Osteocyte (in vitro differentiated cells): ENCODE data around the gene STUB1. TPM values are rescaled to one million over a fixed set of nuclear protein-coding genes. Genes with fewer than 3 reads are reported as not detected.
"Not testable (repeated sequence)": the region's sequence is repeated elsewhere in the genome, so short reads cannot be mapped to it uniquely, and the experiment has no call there.

Source experiments
- DNase-seq: peaks from one replicate; pipeline ENCODE4 v3.0.0; 2021; ENCODE audit warnings: mixed read lengths; ENCODE audit not compliant: unreplicated experiment; ENCODE audit errors: extremely low spot score
- H3K27ac Mint-ChIP-seq: one replicate; pipeline ENCODE4 v1.8.0; 2021; ENCODE audit warnings: mild to moderate bottlenecking, mixed read lengths; ENCODE audit not compliant: unreplicated experiment
- H3K27me3 Mint-ChIP-seq: one replicate; pipeline ENCODE4 v1.8.0; 2021; ENCODE audit warnings: mixed read lengths; ENCODE audit not compliant: unreplicated experiment
- H3K36me3 Mint-ChIP-seq: one replicate; pipeline ENCODE4 v1.8.0; 2021; ENCODE audit warnings: mixed read lengths; ENCODE audit not compliant: unreplicated experiment
- H3K4me1 Mint-ChIP-seq: one replicate; pipeline ENCODE4 v1.8.0; 2021; ENCODE audit warnings: mixed read lengths; ENCODE audit not compliant: unreplicated experiment
- H3K4me3 Mint-ChIP-seq: one replicate; pipeline ENCODE4 v1.8.0; 2021; ENCODE audit warnings: mild to moderate bottlenecking, moderate library complexity, mixed read lengths; ENCODE audit not compliant: unreplicated experiment
- H3K9me3 Mint-ChIP-seq: one replicate; pipeline ENCODE4 v1.8.0; 2021; ENCODE audit warnings: mixed read lengths; ENCODE audit not compliant: unreplicated experiment
- total RNA-seq: library from RNA; stranded (reverse); gene quantifications from 2 replicates; pipeline ENCODE4 v1.2.1, GENCODE V29; 2021
- TF ChIP-seq, protein P1 (sequence below): fragments of 200-600 bp; sonication (generic); IDR thresholded peaks from 2 replicates; pipeline ENCODE4 v1.5.0; 2021; ENCODE audit warnings: antibody characterized with exemption, mild to moderate bottlenecking, moderate library complexity

Gene STUB1
- total RNA-seq, 1 donor from 2014 or later = 109 TPM

DNA sequence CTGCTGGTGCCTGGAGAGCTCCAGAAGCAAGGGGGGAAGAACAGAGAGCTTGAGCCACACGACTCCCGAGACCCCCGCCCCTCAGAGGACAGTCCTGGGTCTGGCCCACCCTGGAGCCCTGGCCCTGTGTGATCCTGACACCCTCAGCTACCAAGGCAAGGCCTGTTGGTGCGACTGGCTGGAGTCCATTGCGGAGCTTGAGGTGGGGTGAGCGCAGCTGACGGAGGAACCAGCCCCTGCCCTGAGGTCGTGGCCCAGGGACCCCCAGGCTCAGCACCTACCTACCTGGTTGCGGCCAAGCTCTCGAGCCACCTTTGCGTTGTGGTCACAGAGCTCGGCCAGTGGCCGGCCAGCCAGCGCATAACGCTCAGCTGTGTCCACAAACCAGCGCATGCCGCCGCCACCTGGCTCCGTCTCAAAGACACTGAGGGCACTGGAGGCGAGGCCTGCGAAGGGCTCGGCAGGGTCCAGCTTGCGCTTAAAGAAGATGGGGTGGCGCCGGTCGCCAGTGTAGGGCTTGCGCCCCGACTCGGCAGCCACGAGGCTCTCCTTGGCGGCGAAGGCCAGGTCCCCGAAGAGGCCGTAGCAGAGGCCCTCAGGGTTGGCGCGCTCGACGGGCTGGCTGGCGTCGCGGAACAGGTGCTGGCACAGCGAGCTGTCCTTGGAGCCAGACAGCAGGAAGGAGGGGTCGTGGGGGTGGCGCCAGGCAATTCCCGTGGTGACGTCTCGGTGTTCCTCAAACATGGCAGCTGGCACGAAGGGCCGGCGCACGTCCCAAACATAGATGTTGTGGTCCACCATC lies 6.5 kb downstream of the STUB1 start:
- no peak for DNase-seq
- H3K36me3 Mint-ChIP-seq = peaks cover 8% of the 10 kb centered on the region
- TF ChIP-seq, protein P1, sequence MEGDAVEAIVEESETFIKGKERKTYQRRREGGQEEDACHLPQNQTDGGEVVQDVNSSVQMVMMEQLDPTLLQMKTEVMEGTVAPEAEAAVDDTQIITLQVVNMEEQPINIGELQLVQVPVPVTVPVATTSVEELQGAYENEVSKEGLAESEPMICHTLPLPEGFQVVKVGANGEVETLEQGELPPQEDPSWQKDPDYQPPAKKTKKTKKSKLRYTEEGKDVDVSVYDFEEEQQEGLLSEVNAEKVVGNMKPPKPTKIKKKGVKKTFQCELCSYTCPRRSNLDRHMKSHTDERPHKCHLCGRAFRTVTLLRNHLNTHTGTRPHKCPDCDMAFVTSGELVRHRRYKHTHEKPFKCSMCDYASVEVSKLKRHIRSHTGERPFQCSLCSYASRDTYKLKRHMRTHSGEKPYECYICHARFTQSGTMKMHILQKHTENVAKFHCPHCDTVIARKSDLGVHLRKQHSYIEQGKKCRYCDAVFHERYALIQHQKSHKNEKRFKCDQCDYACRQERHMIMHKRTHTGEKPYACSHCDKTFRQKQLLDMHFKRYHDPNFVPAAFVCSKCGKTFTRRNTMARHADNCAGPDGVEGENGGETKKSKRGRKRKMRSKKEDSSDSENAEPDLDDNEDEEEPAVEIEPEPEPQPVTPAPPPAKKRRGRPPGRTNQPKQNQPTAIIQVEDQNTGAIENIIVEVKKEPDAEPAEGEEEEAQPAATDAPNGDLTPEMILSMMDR = no peak
- no peak overlapping the region for H3K27ac Mint-ChIP-seq
- no peaks in the 10 kb centered on the region for H3K9me3 Mint-ChIP-seq
- H3K4me1 Mint-ChIP-seq = peaks cover 29% of the 10 kb centered on the region
- H3K4me3 Mint-ChIP-seq = no peak overlapping the region
- H3K27me3 Mint-ChIP-seq = no peaks in the 10 kb centered on the region

DNA sequence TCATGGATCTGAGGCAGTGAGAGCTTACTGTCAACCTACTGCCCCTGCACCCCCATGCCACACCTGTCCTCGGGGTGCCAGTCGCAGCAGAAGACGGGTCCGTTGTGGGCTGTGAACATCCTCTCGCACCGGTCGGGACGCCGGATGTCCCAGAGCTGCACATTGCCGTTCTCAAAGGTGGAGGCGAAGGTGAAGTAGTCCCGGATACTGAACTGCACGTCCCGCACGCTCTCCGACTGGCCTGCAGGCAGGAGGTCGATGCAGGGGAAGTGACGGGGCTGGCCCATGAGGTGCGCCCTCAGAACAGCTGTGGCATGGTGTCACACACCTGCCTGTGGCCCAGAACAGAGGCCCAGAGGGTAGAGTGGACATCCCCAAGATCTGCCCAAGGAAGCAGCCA lies 7.3 kb downstream of the STUB1 start:
- TF ChIP-seq, protein P1 = no peak
- no peak for DNase-seq
- H3K27me3 Mint-ChIP-seq = peaks cover 5% of the 10 kb centered on the region
- no peak overlapping the region for H3K4me3 Mint-ChIP-seq
- H3K4me1 Mint-ChIP-seq = peaks cover 25% of the 10 kb centered on the region
- H3K9me3 Mint-ChIP-seq = no peaks in the 10 kb centered on the region
- no peak overlapping the region for H3K27ac Mint-ChIP-seq
- peaks cover 5% of the 10 kb centered on the region for H3K36me3 Mint-ChIP-seq

DNA sequence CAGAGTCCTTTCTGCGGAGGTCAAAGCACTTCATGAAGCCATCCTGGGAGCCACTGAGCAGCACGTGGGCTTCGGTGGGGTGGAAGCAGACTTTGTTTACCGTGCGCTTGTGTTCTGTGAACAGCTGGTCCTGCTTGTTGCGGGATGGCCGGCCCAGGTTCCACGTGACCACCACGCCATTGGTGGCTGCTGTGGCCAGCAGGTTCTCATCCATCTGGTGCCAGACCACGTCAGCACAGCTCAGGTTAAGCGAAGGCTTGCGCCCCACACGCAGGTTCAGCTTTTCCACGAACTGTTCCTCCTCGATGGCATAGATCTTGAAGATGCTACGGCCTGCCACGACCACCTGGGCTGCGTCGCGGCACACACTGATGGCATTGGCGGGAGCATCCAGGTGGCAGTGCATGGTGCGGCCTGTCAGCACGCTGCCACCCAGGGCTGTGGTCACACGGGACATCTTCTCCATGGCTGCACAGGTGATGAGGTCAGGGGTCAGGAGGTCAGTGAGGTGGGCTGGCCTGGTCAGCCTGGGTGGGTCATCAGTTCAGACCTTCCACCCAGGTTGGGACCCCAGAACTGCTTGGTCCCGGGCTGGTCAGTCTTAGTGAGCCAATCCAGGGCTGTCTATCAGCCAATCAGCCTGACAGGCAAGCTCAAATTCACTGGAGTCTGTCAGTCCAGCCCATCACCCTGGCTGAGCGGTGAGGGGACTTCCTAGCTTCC lies 9.1 kb downstream of the STUB1 start:
- Mint-ChIP-seq H3K9me3 (no peaks in the 10 kb centered on the region), H3K4me1 (peaks cover 19% of the 10 kb centered on the region), H3K27me3 (peaks cover 13% of the 10 kb centered on the region), H3K27ac (peak overlapping the region; percentile 84), H3K36me3 (peaks cover 3% of the 10 kb centered on the region), H3K4me3 (peak overlapping the region; percentile 87)
- no peak for DNase-seq
- TF ChIP-seq, protein P1 = no peak

DNA sequence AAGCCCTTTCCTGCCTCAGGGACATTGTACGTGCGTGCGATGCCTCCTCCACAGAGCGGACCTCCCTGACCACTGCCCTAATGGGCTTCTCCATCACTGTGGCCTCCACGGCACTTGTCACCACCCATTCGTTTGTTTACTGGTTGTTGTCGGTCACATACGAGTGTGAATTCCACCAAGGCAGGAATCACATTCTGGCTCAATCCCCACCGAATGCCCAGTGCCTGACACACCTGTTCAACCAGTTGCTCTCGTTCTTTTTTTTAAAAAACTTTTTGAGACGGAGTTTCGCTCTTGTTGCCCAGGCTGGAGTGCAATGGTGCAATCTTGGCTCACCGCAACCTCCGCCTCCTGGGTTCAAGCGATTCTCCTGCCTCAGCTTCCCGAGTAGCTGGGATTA lies 11.0 kb downstream of the STUB1 start:
- not testable (repeated sequence) for H3K36me3 Mint-ChIP-seq, H3K27ac Mint-ChIP-seq, DNase-seq, H3K9me3 Mint-ChIP-seq
- Mint-ChIP-seq H3K4me3 (peak overlapping the region; percentile 58), H3K4me1 (peaks cover 17% of the 10 kb centered on the region), H3K27me3 (peaks cover 23% of the 10 kb centered on the region)

DNA sequence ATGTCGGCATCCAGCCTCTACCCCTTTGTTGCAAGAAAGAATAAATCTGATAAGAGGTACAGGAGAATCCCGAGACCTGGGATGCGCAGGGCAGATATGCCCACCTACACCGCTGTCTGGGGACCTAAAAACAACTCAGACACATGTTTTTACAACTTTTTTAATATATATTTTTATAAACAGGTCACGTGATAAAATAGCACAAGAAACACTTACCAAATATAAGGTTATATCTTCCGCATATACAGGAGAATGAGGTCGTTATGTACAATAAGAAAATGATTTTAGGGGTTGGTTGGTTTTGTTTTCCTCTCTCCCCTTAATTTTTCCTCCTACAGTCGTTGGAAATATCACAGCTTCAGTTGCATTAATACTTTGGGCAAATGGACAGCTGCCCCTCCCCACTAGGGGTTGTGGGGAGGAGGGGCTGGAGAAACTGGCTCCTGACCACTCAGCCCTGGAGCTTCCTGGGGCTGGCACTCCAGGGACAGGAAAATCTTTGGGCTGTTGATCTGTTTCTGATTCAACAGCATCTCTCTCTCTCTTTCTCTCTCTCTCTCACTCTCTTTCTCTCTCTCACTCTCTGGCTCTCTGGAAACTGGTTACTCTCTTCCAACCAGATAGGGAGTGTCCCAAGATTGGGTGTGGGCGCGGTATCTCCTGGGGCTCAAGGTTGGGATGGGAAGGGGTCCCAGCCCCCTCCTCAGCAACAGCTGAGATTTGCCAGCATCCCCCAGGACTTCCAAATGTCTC lies 12.3 kb downstream of the STUB1 start:
- no peaks in the 10 kb centered on the region for H3K9me3 Mint-ChIP-seq
- peaks cover 29% of the 10 kb centered on the region for H3K27me3 Mint-ChIP-seq
- no peak overlapping the region for H3K4me3 Mint-ChIP-seq
- TF ChIP-seq, protein P1 = no peak
- H3K36me3 Mint-ChIP-seq = no peaks in the 10 kb centered on the region
- DNase-seq = no peak
- H3K4me1 Mint-ChIP-seq = peaks cover 17% of the 10 kb centered on the region
- H3K27ac Mint-ChIP-seq = no peak overlapping the region
